PFSK-1 (cell line): Measurements from ENCODE around the gene IL1R2.

ENCODE experiments used
- POLR2AphosphoS5 ChIP-seq: IDR thresholded peaks from 2 replicates; pipeline ENCODE4 v1.6.1; 2012; ENCODE audit warnings: low read depth, mild to moderate bottlenecking, control low read depth, low read length, moderate library complexity
- TAF1 ChIP-seq: IDR thresholded peaks from 2 replicates; pipeline ENCODE4 v1.6.1; 2012; ENCODE audit warnings: low read length, control low read depth, borderline replicate concordance; ENCODE audit not compliant: insufficient read depth

DNA sequence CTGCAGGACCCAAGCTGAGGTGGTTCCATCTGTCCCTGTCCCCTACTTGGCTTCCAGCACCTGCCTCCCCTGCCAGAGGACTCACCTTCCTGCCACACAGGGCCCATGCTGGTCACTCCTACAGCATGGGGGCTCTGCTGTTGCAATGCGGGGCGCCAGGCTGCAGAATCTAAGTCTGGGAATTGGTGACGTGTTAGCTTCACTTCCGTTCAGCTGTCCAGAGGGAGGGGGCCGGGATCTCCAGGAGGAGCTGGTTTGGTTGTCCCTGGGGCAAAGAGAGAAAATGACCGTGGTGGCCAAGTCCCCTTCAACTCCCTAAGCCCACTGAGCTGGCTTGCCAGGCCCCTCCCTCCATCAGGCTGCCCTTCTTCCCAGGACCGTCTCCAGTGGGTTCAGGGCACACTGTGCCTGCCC, 69.5 kb downstream of the IL1R2 start:
- no peak for TF ChIP-seq POLR2AphosphoS5
- TF ChIP-seq TAF1: no peak
